GM18951 (cell line): ENCODE measurements around the gene ENAH.

Experiments
- POLR2A ChIP-seq: IDR thresholded peaks from 4 replicates; pipeline ENCODE4 v1.6.1; 2011; ENCODE audit warnings: mild to moderate bottlenecking; ENCODE audit not compliant: insufficient read length, insufficient read depth; ENCODE audit errors: extremely low read depth
- in situ Hi-C: fragments of 300-500 bp; cut with MboI; formaldehyde crosslinking; loops from one replicate; pipeline ENCODE4 v1.12.0; 2022; ENCODE audit warnings: low sequenced_read_pairs, mixed read lengths, inconsistent platforms; ENCODE audit not compliant: unreplicated experiment

The ENAH gene

DNA sequence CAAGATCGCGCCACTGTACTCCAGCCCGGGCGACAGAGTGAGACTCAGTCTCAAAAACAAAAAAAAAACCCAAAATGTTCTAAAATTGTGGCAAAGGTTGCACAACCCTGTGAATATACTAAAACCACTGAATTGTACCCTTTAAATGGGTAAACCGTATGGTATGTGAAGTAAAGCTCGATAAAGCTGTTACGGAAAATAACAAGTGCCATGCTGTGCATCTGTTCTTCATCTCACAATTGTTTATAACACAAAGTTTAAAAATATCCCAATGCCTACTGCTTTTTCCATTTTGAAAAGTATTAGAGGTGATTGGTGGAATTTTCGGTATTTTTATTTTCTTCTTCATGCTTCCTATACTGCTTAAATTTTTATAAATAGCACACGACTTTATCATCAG is 111.5 kb downstream of the ENAH start:
- in situ Hi-C loops, result no loop called here

DNA sequence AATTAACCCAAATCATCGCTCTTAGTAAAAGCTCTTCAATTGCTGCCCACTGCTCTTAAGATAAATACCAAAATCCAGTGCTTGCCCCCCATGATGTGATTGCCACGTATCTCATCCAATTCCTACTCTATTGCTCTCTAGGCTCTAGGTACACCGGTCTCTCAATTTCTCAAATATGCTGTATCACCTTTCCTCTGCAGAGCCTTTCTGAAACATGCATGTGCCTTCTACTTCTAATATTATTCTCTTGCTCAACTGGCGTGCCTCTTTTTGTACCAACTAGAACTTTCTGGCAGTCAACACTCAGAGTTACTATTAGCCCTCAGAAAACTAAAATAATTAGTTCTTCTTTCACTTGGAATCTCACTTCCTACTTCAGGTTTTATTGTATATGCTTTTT is 113.3 kb downstream of the ENAH start:
- no peak for TF ChIP-seq POLR2A
- in situ Hi-C loops, result no loop called here

More for the DNA sequence above, 111.5 kb downstream of the ENAH start:
- TF ChIP-seq POLR2A, result no peak

DNA sequence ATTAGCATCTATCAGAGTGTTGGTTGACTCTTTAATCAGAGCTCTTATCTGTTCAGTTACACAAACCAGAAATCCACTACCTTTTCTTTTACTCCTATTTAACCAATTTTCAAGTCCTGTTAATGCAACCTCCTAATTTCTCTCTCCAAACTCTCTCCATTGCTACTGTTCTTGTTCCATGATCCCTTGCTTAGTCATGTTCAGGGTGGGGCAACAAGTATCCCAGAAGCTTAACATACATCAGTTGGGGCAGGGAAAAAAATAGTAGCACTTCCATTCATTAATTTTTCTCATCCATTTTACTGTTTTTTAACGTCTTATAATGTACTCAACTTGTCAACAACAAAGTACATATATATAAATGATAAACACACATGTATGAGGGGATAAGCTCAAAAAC is 113.9 kb downstream of the ENAH start:
- in situ Hi-C loops, result no loop called here

DNA sequence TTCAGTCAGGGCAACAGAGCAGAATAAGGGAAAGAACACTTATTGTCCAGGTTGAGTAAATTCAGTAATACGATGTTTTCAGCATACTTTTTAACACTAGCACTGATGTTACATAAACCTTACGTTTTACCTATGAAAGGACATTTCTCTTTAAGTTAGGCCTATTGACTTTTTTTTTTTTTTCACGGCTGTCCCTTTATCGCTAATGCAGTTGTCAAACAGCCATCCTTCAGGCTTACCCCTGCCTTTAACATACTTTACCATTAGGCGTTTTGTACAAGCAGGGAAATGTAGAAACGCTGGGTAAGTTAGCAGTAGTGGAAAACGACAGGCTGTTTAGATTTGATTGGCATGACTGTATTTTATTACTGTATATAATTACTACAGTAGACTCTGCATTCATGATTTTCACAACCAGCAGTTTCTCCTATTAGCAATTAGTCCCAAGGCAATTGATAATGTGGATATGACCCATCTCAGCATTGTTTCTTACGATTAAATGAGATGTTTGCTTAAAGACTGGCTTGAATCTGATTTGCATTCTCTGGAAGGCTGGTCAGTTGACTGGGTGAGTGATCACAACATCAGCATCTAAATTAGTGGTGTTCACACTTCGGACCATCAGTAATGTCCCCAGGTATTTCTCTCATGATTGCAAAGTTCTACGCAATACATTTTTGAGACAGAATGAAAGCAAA is 115.2 kb downstream of the ENAH start:
- in situ Hi-C loops, result no loop called here
- no peak for TF ChIP-seq POLR2A

More for the DNA sequence above, 113.9 kb downstream of the ENAH start:
- no peak for TF ChIP-seq POLR2A

DNA sequence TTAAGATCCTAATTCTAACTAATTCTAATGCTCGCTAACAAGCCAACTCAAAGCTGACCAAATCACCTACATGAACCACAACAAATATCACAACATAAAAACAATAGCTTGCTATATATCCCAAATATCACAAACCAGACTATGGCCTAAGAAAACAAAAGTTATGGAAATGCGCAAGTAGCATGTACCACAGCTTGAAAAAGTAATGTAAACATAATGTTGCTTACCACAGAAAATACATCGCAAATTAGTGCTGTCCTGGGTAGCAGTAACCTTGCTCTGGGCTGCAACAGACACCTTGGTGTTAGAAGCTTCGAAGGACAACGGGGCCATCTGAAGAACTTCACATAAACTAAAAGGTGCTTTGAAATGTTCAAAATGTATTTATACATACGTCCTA is 117.6 kb downstream of the ENAH start:
- in situ Hi-C loops, result no loop called here
- TF ChIP-seq POLR2A, result no peak

DNA sequence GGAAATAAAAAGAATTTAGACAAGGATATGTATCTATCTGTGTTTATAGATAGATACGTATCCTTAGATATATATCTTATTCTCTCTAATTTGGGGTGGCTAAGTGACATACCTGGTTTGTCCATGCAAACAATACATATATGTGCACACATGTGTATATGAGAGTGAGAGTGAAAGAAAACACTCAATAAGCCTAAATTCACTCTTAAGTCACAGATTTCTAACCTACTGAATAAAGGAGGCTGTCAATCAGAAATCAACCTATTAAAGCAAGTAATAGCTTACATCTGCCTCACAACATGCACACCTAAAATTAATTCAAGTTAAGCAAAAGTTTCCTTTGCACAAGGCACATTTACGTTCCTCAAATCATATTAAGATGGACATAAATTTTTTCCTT is 118.2 kb downstream of the ENAH start:
- no peak for TF ChIP-seq POLR2A
- in situ Hi-C loops, result no loop called here

DNA sequence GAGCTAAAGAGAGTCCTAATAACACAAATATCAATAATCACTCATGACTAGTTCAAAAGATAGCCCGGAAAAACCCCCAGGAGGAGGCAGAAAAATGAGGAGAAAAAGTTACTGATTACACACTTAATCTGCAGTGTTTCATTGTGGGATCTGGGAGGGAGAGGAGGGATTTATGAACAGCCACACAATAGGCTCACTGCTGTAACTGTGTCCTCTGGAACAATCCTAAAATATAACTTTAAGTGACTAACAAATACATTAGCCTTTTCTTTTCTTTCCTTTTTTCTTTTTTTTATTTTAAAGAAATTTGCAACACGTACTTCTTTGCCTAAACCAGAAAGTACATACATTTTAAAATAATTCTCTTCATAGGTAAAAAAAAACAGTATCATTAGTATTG is 118.8 kb downstream of the ENAH start:
- in situ Hi-C loops, result no loop called here
- TF ChIP-seq POLR2A, result no peak

DNA sequence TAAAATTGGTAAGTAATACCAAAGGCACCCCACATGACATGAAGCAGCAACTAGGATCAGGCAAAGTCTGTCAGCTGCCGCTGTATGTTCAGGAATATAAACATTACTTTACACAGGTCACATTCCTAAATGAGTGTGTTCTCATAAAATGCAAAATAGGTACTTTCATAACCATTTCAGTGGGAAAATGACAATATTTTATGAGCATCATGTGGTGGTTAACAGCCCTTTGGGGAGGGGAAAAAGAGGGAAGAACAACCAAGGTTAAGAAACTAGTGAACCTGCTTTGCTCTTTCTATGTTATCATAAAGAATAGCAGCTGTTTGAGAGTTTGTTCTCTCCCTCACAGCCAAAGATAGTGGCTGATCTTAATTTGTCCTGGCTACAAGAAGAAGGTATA is 119.7 kb downstream of the ENAH start:
- in situ Hi-C loops, result no loop called here
- TF ChIP-seq POLR2A, result no peak

DNA sequence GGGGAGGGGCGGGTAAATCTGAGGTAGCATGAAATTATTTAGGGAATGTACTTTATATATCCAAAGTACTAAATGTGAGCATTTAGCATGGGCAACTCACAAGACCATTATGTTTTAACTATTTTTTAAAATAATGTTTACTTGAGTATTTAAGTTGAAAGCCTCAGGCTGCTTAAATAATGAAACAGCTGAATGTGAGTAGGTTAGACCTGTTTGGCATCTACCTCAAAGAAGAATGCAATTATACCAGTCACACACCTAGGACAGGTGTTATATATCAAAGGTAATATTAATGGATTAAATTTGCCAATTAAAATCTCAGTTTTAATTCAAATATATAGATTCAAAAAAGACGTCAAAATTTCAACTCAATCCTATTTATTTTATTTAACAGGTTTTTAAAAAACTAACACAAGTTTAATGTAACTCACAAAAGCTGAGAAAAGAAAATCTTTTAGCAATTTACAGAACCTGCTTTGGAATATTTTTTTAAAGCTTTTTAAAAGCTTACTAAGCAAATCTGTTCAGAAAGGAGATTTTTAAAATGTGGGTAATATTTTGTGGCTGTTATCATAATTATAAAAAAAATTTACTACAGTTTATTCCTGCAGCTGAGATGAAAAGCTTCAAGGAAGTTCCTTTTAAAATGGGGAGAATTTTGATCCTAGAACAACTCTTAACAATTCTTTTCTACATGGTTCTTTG is 120.5 kb downstream of the ENAH start:
- in situ Hi-C loops, result no loop called here
- TF ChIP-seq POLR2A, result no peak

DNA sequence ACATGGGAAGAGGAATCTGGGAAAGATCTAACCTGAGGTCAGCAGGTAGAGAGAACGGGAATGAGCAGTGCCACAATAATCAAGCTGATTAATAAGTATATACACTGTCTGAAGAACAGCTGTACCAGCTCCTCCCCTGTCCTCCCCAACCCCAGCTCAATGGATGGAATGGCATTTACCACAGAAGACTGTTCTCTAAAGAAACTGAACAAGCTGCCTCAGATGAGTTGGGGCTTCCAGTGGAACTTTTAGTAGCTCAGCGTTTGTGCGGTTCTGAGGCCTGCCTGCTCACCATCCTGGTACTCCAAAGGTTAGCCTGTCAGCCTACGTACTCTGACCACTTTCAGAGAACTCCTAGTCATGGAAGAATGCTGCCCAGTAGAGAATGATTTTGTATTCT is 123.2 kb downstream of the ENAH start:
- in situ Hi-C loops, result no loop called here
- no peak for TF ChIP-seq POLR2A

DNA sequence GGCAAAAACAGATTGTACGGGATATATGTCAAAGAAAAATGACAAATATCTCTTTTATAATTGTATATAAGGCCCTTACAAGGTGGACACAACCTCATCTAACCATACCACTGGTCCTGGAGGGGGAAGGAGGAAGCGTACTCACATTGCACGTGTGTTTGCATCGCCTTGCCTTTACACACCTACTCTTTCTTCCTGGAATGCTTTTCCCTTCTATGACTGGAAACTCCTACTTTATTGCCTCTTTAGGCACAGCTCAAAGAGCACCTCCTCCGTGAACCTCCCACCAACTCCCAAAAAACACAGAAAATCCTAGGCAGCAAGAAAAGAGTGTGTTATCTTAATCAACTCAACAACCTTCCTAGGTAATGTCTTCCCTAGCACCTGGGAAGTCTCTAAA is 125.3 kb downstream of the ENAH start:
- no peak for TF ChIP-seq POLR2A
- in situ Hi-C loops, result no loop called here

DNA sequence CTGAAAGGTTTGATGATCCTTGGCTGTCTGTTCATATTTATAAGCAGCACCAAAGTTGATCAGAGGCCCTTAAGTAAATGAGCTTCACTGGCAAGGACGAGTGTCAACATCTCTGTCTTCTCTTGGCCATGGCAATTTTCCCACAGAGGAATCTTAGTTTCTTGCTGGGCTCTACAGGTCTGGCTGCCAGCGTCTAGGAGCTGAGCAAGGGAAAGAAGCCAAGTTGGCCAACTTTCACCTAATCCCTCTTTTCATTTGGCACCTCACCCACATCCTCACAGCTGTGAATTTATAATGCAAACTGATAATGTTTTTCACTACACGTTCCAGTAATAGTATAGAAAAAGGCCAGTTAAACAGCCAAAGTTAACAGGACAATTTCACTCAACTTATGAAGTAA is 126.0 kb downstream of the ENAH start:
- in situ Hi-C loops, result no loop called here

DNA sequence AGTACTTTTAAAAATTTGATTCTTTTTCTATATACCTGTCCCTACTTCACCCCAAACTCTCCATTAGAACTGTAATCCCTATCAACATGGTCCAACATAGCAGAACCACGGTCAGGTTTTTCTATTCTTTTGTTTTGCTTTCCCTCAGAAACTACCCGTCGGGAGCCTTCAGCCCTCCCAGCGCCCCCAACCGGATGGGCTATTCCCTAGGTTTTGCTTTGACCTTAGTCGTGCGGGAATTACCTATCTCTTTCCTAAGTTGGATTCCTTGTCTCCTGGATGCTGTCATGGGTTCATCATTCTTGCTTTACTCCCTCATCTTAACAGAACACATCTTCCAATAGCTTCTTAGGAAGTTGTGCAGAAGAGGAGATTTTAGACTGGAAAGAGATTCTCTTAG is 127.5 kb downstream of the ENAH start:
- in situ Hi-C loops, result no loop called here
- no peak for TF ChIP-seq POLR2A

More for the DNA sequence above, 126.0 kb downstream of the ENAH start:
- TF ChIP-seq POLR2A, result no peak

DNA sequence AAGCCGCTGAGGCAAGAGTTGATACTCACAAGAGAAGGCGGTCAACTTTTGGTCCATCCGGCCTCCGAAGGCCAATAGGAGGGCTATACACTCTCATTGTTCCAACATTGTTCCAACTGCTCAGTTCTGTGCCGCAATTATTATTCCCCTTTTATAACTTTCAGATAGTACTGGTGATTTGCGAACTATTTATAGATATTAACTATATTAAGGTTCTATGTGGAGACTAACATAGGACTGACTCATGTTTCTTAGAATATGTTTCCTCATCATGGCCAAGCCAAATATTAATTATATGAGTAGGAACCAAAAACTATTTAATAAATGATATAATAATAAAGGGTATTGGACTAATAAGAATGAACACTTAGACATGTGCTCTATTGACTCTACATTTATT is 128.4 kb downstream of the ENAH start:
- no peak for TF ChIP-seq POLR2A
- in situ Hi-C loops, result no loop called here
